RPMI7951 (cell line): Measurements from ENCODE around the gene BFSP1. TPM values are rescaled to one million over a fixed set of nuclear protein-coding genes. Genes with fewer than 3 reads are reported as not detected.

Experiments
- DNase-seq: peaks from one replicate; pipeline ENCODE4 v3.0.0-alpha.2; 2012; ENCODE audit warnings: low read depth
- total RNA-seq: library from RNA; depleted of rRNA; stranded (reverse); fragments of >200 nt; shearing (Covaris generic); gene quantifications from 2 replicates; pipeline ENCODE4 v1.2.3, GENCODE V29; 2014

The BFSP1 gene
- total RNA-seq, 1 experiment from 2014 or later: 3.0 TPM

GRCh38 chr20:17523326-17523725, 7.9 kb downstream of the BFSP1 start:
- DNase-seq: no peak

- no peak for DNase-seq
Observed at GRCh38 chr20:17522528-17522927, 8.7 kb downstream of the BFSP1 start.

- peak; percentile 47 for DNase-seq
Observed at GRCh38 chr20:17520583-17520982, 10.6 kb downstream of the BFSP1 start.

GRCh38 chr20:17519606-17520285, 11.4 kb downstream of the BFSP1 start:
- DNase-seq: no peak

GRCh38 chr20:17518339-17519052, 12.7 kb downstream of the BFSP1 start:
- DNase-seq: peak; percentile 29

- no peak for DNase-seq
Observed at GRCh38 chr20:17515053-17515452, 16.1 kb downstream of the BFSP1 start.

GRCh38 chr20:17513939-17514338, 17.2 kb downstream of the BFSP1 start:
- no peak for DNase-seq

- no peak for DNase-seq
Observed at GRCh38 chr20:17511401-17511800, 19.8 kb downstream of the BFSP1 start.

GRCh38 chr20:17510548-17510947, 20.6 kb downstream of the BFSP1 start:
- DNase-seq: no peak

- no peak for DNase-seq
Observed at GRCh38 chr20:17508756-17509155, 22.4 kb downstream of the BFSP1 start.

GRCh38 chr20:17507531-17507930, 23.6 kb downstream of the BFSP1 start:
- DNase-seq: no peak

- no peak for DNase-seq
Observed at GRCh38 chr20:17507032-17507431, 24.1 kb downstream of the BFSP1 start.

GRCh38 chr20:17505636-17506517, 25.3 kb downstream of the BFSP1 start:
- DNase-seq: peak; percentile 50

GRCh38 chr20:17504898-17505635, 26.1 kb downstream of the BFSP1 start:
- DNase-seq: peak; percentile 71

- DNase-seq: peak; percentile 9
Observed at GRCh38 chr20:17504066-17504897, 26.9 kb downstream of the BFSP1 start.

GRCh38 chr20:17503301-17504065, 27.7 kb downstream of the BFSP1 start:
- DNase-seq: no peak

- DNase-seq: no peak
Observed at GRCh38 chr20:17502105-17502504, 29.1 kb downstream of the BFSP1 start.

GRCh38 chr20:17501701-17502100, 29.5 kb downstream of the BFSP1 start:
- DNase-seq: no peak

GRCh38 chr20:17500826-17501225, 30.4 kb downstream of the BFSP1 start:
- no peak for DNase-seq

- DNase-seq: no peak
Observed at GRCh38 chr20:17500271-17500670, 30.9 kb downstream of the BFSP1 start.
